Neutrophil (primary cell): ENCODE measurements around the gene CMPK1.

ENCODE experiments used
- H3K27ac ChIP-seq: fragments of 200-600 bp; sonication (generic); 2 replicates; pipeline ENCODE4 v1.5.1; 2016; ENCODE audit warnings: mild to moderate bottlenecking, moderate library complexity
- H3K27me3 ChIP-seq: fragments of 200-600 bp; sonication (generic); 2 replicates; pipeline ENCODE4 v1.6.0; 2016; ENCODE audit warnings: mild to moderate bottlenecking
- H3K36me3 ChIP-seq: fragments of 200-600 bp; sonication (generic); 2 replicates; pipeline ENCODE4 v1.5.1; 2017
- H3K4me1 ChIP-seq, 2 experiments: fragments of 200-600 bp in 1 of 2; sonication (generic) in 1 of 2; 1 replicate in 1 of 2; 2 replicates in 1 of 2; pipeline versions ENCODE4 v1.5.1 to v1.6.1; 2013 to 2016; ENCODE audit warnings: low read depth in 1 of 2, low read length in 1 of 2, mild to moderate bottlenecking in 1 of 2, moderate library complexity in 1 of 2; ENCODE audit not compliant: control insufficient read depth in 1 of 2, insufficient read depth in 1 of 2
- H3K4me3 ChIP-seq, 2 experiments: fragments of 200-600 bp in 1 of 2; sonication (generic) in 1 of 2; 1 replicate in 1 of 2; 2 replicates in 1 of 2; pipeline ENCODE4 v1.5.1; 2013 to 2016; ENCODE audit warnings: low read depth in 1 of 2, low read length in 1 of 2, mild to moderate bottlenecking in 1 of 2, moderate library complexity in 1 of 2
- H3K9me3 ChIP-seq: fragments of 200-600 bp; sonication (generic); 2 replicates; pipeline ENCODE4 v1.5.1; 2016
- CTCF ChIP-seq: fragments of 200-600 bp; sonication (generic); IDR thresholded peaks from 2 replicates; pipeline ENCODE4 v1.5.1; 2016; ENCODE audit warnings: antibody characterized with exemption

Gene CMPK1

GRCh38 chr1:47382399-47382983 lies 48.9 kb downstream of the CMPK1 start:
- H3K36me3 ChIP-seq, result peaks cover 3% of the 10 kb centered on the region
- H3K4me3 ChIP-seq, result no peak overlapping the region
- H3K4me1 ChIP-seq, result no peaks in the 10 kb centered on the region
- H3K27me3 ChIP-seq, result peaks cover 9% of the 10 kb centered on the region
- H3K27ac ChIP-seq, result no peak overlapping the region
- H3K9me3 ChIP-seq, result no peaks in the 10 kb centered on the region
- no peak for TF ChIP-seq CTCF

DNA sequence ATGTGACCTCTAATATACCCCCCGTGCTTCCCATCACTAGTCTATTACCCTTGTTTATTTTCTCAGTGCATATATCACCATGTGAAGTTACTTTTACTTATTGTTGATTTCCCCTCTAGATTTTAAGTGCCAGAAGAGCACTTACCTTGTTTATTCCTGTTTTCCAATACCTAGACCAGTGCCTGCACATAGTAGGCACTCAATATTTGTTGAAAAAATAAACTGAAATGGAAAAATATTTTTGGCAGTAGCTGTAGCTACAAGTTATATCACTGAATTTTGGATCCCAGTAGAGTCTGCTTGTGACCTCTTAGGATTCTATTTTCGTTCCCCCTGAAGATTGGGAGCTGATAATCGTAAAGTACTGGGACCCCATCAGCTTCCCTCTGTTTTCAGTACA lies 50.5 kb downstream of the CMPK1 start:
- no peaks in the 10 kb centered on the region for H3K4me1 ChIP-seq
- no peak overlapping the region for H3K4me3 ChIP-seq
- peaks cover 24% of the 10 kb centered on the region for H3K27me3 ChIP-seq
- no peak for TF ChIP-seq CTCF
- no peak overlapping the region for H3K27ac ChIP-seq
- peaks cover 3% of the 10 kb centered on the region for H3K36me3 ChIP-seq
- no peaks in the 10 kb centered on the region for H3K9me3 ChIP-seq

GRCh38 chr1:47385020-47385419 lies 51.4 kb downstream of the CMPK1 start:
- H3K36me3 ChIP-seq, result no peaks in the 10 kb centered on the region
- H3K4me1 ChIP-seq, result no peaks in the 10 kb centered on the region
- peaks cover 31% of the 10 kb centered on the region for H3K27me3 ChIP-seq
- no peak for TF ChIP-seq CTCF
- H3K9me3 ChIP-seq, result no peaks in the 10 kb centered on the region
- no peak overlapping the region for H3K4me3 ChIP-seq
- no peak overlapping the region for H3K27ac ChIP-seq

DNA sequence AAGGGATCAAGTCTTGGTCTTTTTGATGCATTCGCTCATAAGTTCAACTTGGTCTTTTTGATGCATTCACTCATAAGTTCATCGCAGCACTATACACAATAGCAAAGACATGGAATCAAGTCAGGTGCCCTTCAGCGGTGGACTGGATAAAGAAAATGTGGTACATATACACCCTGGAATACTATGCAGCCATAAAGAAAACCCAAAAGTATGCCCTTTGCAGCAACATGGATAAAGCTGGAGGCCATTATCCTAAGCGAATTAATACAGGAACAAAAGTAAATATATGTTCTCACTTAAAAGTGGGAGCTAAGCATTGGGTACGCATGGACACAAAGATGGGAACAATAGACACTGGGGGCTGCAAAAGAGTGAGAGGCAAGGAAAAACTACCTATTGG lies 52.7 kb downstream of the CMPK1 start:
- Histone ChIP-seq H3K4me1 (no peaks in the 10 kb centered on the region), H3K9me3 (no peaks in the 10 kb centered on the region), H3K27me3 (peaks cover 37% of the 10 kb centered on the region), H3K36me3 (no peaks in the 10 kb centered on the region), H3K27ac (no peak overlapping the region), H3K4me3 (no peak overlapping the region)
- no peak for TF ChIP-seq CTCF

- Histone ChIP-seq H3K36me3 (no peaks in the 10 kb centered on the region), H3K4me1 (no peaks in the 10 kb centered on the region), H3K27me3 (peaks cover 54% of the 10 kb centered on the region), H3K4me3 (no peak overlapping the region), H3K9me3 (no peaks in the 10 kb centered on the region), H3K27ac (no peak overlapping the region)
- no peak for TF ChIP-seq CTCF
Measured at GRCh38 chr1:47388030-47388890, 54.7 kb downstream of the CMPK1 start.
